SK-N-DZ (cell line): ENCODE measurements around the gene FLT3LG.

Experiments used
- DNase-seq: peaks from one replicate; pipeline ENCODE4 v3.0.0-alpha.2; 2015; ENCODE audit warnings: low spot score
- small RNA-seq, 2 experiments: library from RNA; depleted of rRNA; stranded (forward); fragments of <200 nt; gene quantifications; one replicate each; pipeline ENCODE3, GENCODE V24; 2014

FLT3LG gene

GRCh38 chr19:49507803-49508494 lies 33.9 kb downstream of the FLT3LG start:
- DNase-seq = no peak

- no peak for DNase-seq
These were observed 39.1 kb downstream of the FLT3LG start for GRCh38 chr19:49512970-49513745.

GRCh38 chr19:49513746-49514118 lies 39.7 kb downstream of the FLT3LG start:
- DNase-seq = no peak

GRCh38 chr19:49514151-49514550 lies 40.1 kb downstream of the FLT3LG start:
- no peak for DNase-seq

GRCh38 chr19:49515767-49516166 lies 41.8 kb downstream of the FLT3LG start:
- DNase-seq = no peak

DNA sequence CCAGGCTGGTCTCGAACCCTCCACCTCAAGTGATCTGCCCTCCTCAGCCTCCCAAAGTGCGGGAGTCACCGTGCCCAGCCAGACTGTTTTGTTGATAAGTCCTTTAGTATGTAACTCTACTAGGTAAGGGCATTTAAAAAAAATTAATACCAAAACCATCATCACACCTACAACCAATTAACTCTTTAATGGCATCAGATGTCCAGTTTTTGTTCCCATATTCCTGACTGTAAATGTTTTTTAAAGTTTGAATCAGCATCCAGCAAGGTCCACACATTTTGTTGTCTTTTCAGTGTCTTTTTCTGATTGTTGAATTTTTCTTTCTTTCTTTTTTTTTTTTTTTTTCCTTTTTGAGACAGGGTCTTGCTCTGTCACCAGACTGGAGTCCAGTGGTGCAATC lies 44.0 kb downstream of the FLT3LG start:
- no peak for DNase-seq

DNA sequence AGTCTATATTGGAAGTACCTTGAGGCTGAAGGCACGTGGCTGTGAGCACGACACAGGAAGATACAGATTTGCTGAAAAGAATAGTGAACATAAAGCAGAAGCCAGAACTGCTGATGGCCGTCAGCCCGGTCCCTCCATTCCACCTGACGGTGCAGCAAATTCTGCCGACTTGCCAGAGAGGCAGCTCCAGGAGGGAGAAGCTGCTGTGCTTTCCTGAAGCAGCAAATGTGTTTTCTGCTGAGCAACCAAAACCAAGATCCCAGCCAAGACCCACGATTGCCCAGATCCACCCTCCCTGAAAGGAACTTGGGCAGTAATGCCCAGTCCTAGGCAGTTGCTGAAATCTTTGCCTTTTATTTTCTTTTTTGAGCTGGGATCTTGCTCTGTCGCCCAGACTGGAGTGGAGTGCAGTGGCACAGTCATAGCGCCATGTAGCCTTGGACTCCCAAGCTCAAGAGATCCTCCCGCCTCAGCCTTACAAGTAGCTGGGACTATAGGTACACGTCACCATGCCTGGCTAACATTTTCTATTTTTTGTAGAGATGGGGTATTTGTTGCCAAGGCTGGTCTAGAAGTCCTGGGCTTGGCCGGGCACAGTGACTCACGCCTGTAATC lies 46.8 kb downstream of the FLT3LG start:
- no peak for DNase-seq

- DNase-seq = no peak
These were observed 50.9 kb downstream of the FLT3LG start for GRCh38 chr19:49524812-49525455.

GRCh38 chr19:49528211-49528771 lies 54.3 kb downstream of the FLT3LG start:
- no peak for DNase-seq

- DNase-seq = no peak
These were observed 56.7 kb downstream of the FLT3LG start for GRCh38 chr19:49530708-49531107.

GRCh38 chr19:49533551-49534488 lies 59.8 kb downstream of the FLT3LG start:
- peak; percentile 54 for DNase-seq

- no peak for DNase-seq
These were observed 60.8 kb downstream of the FLT3LG start for GRCh38 chr19:49534632-49535385.

Small RNA genes lying within 50 kb of the gene (small RNA-seq; reads per million reads assigned to genes)
- gene COX6CP7 = 0 reads per million in 2 experiments
- gene MIR150 = 0 reads per million in 2 experiments
- gene SNORD32A = 0 reads per million in 2 experiments
- 0 reads per million in 2 experiments for gene SNORD33
- 0 reads per million in 2 experiments for gene SNORD34
- 0 reads per million in 2 experiments for gene SNORD35A
- 0 reads per million in 2 experiments for gene SNORD35B
